H9 (cell line): ENCODE results near the gene PATE2. TPM values are rescaled to one million over a fixed set of nuclear protein-coding genes. Genes with fewer than 3 reads are reported as not detected.

Experiments
- DNase-seq: peaks from one replicate; pipeline ENCODE4 v3.0.0-alpha.2; 2017
- H2AFZ ChIP-seq: one replicate; pipeline ENCODE4 v1.6.1; 2013; ENCODE audit warnings: mild to moderate bottlenecking, low read length, control low read depth, moderate library complexity
- H2AK5ac ChIP-seq: 2 replicates; pipeline ENCODE4 v1.6.1; 2013; ENCODE audit warnings: low read length, control low read depth, mixed read lengths; ENCODE audit not compliant: insufficient read length
- H2BK120ac ChIP-seq: one replicate; pipeline ENCODE4 v1.6.1; 2013; ENCODE audit warnings: low read depth, mild to moderate bottlenecking, low read length, control low read depth, inconsistent platforms; ENCODE audit not compliant: poor library complexity, severe bottlenecking
- H2BK12ac ChIP-seq: 2 replicates; pipeline ENCODE4 v1.6.1; 2013; ENCODE audit warnings: low read length, control low read depth, mixed read lengths, low read depth; ENCODE audit not compliant: insufficient read length
- H2BK15ac ChIP-seq: 2 replicates; pipeline ENCODE4 v1.6.1; 2013; ENCODE audit warnings: low read depth, low read length, control low read depth
- H2BK20ac ChIP-seq: one replicate; pipeline ENCODE4 v1.6.1; 2013; ENCODE audit warnings: low read depth, mild to moderate bottlenecking, low read length, control low read depth, inconsistent platforms; ENCODE audit not compliant: poor library complexity, severe bottlenecking
- H2BK5ac ChIP-seq: 2 replicates; pipeline ENCODE4 v1.6.1; 2013; ENCODE audit warnings: low read length, control low read depth, mixed read lengths; ENCODE audit not compliant: insufficient read length
- H3K14ac ChIP-seq: 2 replicates; pipeline ENCODE4 v1.6.1; 2013; ENCODE audit warnings: low read length, control low read depth; ENCODE audit not compliant: insufficient read depth
- H3K18ac ChIP-seq: 2 replicates; pipeline ENCODE4 v1.6.1; 2013; ENCODE audit warnings: low read depth, mild to moderate bottlenecking, mixed read lengths, low read length, control low read depth; ENCODE audit not compliant: insufficient read length
- H3K23ac ChIP-seq: 2 replicates; pipeline ENCODE4 v1.6.1; 2013; ENCODE audit warnings: low read length, control low read depth, mixed read lengths, low read depth; ENCODE audit not compliant: insufficient read length
- H3K23me2 ChIP-seq: 2 replicates; pipeline ENCODE4 v1.6.1; 2013; ENCODE audit warnings: low read depth, mild to moderate bottlenecking, mixed read lengths, low read length, control low read depth; ENCODE audit not compliant: insufficient read length, poor library complexity, severe bottlenecking
- H3K27ac ChIP-seq: 2 replicates; pipeline ENCODE4 v1.5.1; 2013; ENCODE audit warnings: low read length, control low read depth, mixed read lengths, low read depth; ENCODE audit not compliant: insufficient read length
- H3K27me3 ChIP-seq: 2 replicates; pipeline ENCODE4 v1.6.1; 2013; ENCODE audit warnings: low read length, control low read depth, inconsistent platforms; ENCODE audit not compliant: insufficient read depth
- H3K4ac ChIP-seq: 2 replicates; pipeline ENCODE4 v1.6.1; 2013; ENCODE audit warnings: low read depth, mild to moderate bottlenecking, control low read depth, inconsistent platforms, low read length, moderate library complexity
- H3K4me1 ChIP-seq: 2 replicates; pipeline ENCODE4 v1.6.1; 2013; ENCODE audit warnings: low read length, control low read depth, inconsistent platforms; ENCODE audit not compliant: insufficient read depth
- H3K4me2 ChIP-seq: 2 replicates; pipeline ENCODE4 v1.6.1; 2013; ENCODE audit warnings: low read length, control low read depth, mixed read lengths; ENCODE audit not compliant: insufficient read length, insufficient read depth
- H3K56ac ChIP-seq: 2 replicates; pipeline ENCODE4 v1.6.1; 2013; ENCODE audit warnings: low read depth, mild to moderate bottlenecking, mixed read lengths, low read length, control low read depth; ENCODE audit not compliant: insufficient read length
- H3K79me1 ChIP-seq: 2 replicates; pipeline ENCODE4 v1.6.1; 2013; ENCODE audit warnings: low read depth, mild to moderate bottlenecking, moderate library complexity, low read length, control low read depth, inconsistent platforms; ENCODE audit not compliant: insufficient read depth, poor library complexity, severe bottlenecking
- H3K79me2 ChIP-seq: 2 replicates; pipeline ENCODE4 v1.6.1; 2013; ENCODE audit warnings: low read length, control low read depth, inconsistent platforms; ENCODE audit not compliant: insufficient read depth
- H3K9ac ChIP-seq: 2 replicates; pipeline ENCODE4 v1.6.1; 2013; ENCODE audit warnings: low read length, control low read depth, mixed read lengths; ENCODE audit not compliant: insufficient read length; ENCODE audit errors: extremely low read depth
- H3K9me3 ChIP-seq: one replicate; pipeline ENCODE4 v1.6.1; 2013; ENCODE audit warnings: low read depth, low read length, inconsistent platforms; ENCODE audit not compliant: control insufficient read depth
- H3T11ph ChIP-seq: one replicate; pipeline ENCODE4 v1.6.1; 2013; ENCODE audit warnings: mild to moderate bottlenecking, low read length, control low read depth, inconsistent platforms
- H4K20me1 ChIP-seq: one replicate; pipeline ENCODE4 v1.6.1; 2013; ENCODE audit not compliant: control insufficient read depth, insufficient read length, insufficient read depth
- H4K5ac ChIP-seq: 2 replicates; pipeline ENCODE4 v1.6.1; 2013; ENCODE audit warnings: low read depth, mild to moderate bottlenecking, mixed read lengths, low read length, control low read depth; ENCODE audit not compliant: insufficient read length
- H4K8ac ChIP-seq: replicated peaks from 2 replicates; pipeline ENCODE4 v1.6.1; 2013; ENCODE audit warnings: low read length, control low read depth, mixed read lengths, low read depth; ENCODE audit not compliant: insufficient read length
- H4K91ac ChIP-seq: 2 replicates; pipeline ENCODE4 v1.6.1; 2013; ENCODE audit warnings: low read depth, mild to moderate bottlenecking, moderate library complexity, mixed read lengths, low read length, control low read depth; ENCODE audit not compliant: insufficient read length
- H3K27ac Mint-ChIP-seq, 3 experiments: 2 replicates in 2 of 3; 3 replicates in 1 of 3; pipeline ENCODE4 v1.8.0; 2020 to 2021; ENCODE audit warnings: mixed read lengths in 3 of 3, mild to moderate bottlenecking in 1 of 3, moderate library complexity in 1 of 3
- H3K27me3 Mint-ChIP-seq: 2 replicates; pipeline ENCODE4 v1.8.0; 2021; ENCODE audit warnings: low read depth, mild to moderate bottlenecking, moderate library complexity, mixed read lengths
- H3K36me3 Mint-ChIP-seq, 3 experiments: 2 replicates in 2 of 3; 3 replicates in 1 of 3; pipeline ENCODE4 v1.8.0; 2020 to 2021; ENCODE audit warnings: low read depth in 3 of 3, mixed read lengths in 3 of 3; ENCODE audit not compliant: insufficient read depth in 1 of 3
- H3K4me1 Mint-ChIP-seq, 2 experiments: 2 replicates each; pipeline ENCODE4 v1.8.0; 2020; ENCODE audit warnings: mixed read lengths in 2 of 2
- H3K4me3 Mint-ChIP-seq, 2 experiments: 2 replicates in 1 of 2; 3 replicates in 1 of 2; pipeline ENCODE4 v1.8.0; 2020 to 2021; ENCODE audit warnings: mild to moderate bottlenecking in 2 of 2, mixed read lengths in 2 of 2, moderate library complexity in 1 of 2
- H3K9me3 Mint-ChIP-seq, 2 experiments: 2 replicates in 1 of 2; 3 replicates in 1 of 2; pipeline ENCODE4 v1.8.0; 2020; ENCODE audit warnings: mild to moderate bottlenecking in 2 of 2, mixed read lengths in 2 of 2, moderate library complexity in 1 of 2
- WGBS: extraction: QIAGEN DNeasy Blood & Tissue Kit; methylation state at CpG from one replicate; pipeline ENCODE4 v1.1.7; 2013; ENCODE audit warnings: missing lambda C conversion rate, low lambda C conversion rate, mixed read lengths; ENCODE audit not compliant: insufficient read length; ENCODE audit errors: extremely low coverage; 5-methylcytosine and 5-hydroxymethylcytosine counted together
- total RNA-seq: library from RNA; stranded (reverse); gene quantifications from 2 replicates; pipeline ENCODE4 v1.2.1, GENCODE V29; 2021
- TF ChIP-seq, protein P1 (sequence below): fragments of 200-600 bp; sonication (generic); conservative IDR thresholded peaks from 3 replicates; pipeline ENCODE4 v1.8.0; 2021; ENCODE audit warnings: antibody characterized with exemption, mild to moderate bottlenecking

PATE2 gene
- total RNA-seq, 1 experiment from 2014 or later: 0.17 TPM

GRCh38 chr11:125762445-125762844, 16.2 kb downstream of the PATE2 start:
- Histone ChIP-seq H4K5ac (no peak overlapping the region), H3T11ph (no peak overlapping the region), H3K4me1 (no peaks in the 10 kb centered on the region), H3K79me1 (no peaks in the 10 kb centered on the region), H4K91ac (no peak overlapping the region), H3K23me2 (no peaks in the 10 kb centered on the region), H3K18ac (no peak overlapping the region), H2AFZ (no peak overlapping the region), H3K27me3 (no peaks in the 10 kb centered on the region), H3K14ac (no peak overlapping the region), H2BK5ac (no peak overlapping the region), H2BK120ac (no peak overlapping the region), H3K56ac (no peak overlapping the region), H4K20me1 (no peaks in the 10 kb centered on the region), H3K27ac (no peak overlapping the region), H2BK12ac (no peak overlapping the region), H2BK20ac (no peak overlapping the region), H4K8ac (no peak overlapping the region), H3K79me2 (no peaks in the 10 kb centered on the region), H2BK15ac (no peak overlapping the region), H3K4ac (no peak overlapping the region), H2AK5ac (no peak overlapping the region), H3K23ac (no peak overlapping the region), H3K9ac (no peak overlapping the region), H3K4me2 (no peak overlapping the region), H3K9me3 (no peaks in the 10 kb centered on the region)
- no peak for DNase-seq
- H3K27ac Mint-ChIP-seq: no peak overlapping the region
- peaks cover 6 to 7% of the 10 kb centered on the region in 2 experiments for H3K4me1 Mint-ChIP-seq
- H3K36me3 Mint-ChIP-seq: no peaks in the 10 kb centered on the region; a peak in 1 of 7 replicates
- no peak overlapping the region for H3K4me3 Mint-ChIP-seq
- H3K27me3 Mint-ChIP-seq: peaks cover 13% of the 10 kb centered on the region
- TF ChIP-seq, protein P1, sequence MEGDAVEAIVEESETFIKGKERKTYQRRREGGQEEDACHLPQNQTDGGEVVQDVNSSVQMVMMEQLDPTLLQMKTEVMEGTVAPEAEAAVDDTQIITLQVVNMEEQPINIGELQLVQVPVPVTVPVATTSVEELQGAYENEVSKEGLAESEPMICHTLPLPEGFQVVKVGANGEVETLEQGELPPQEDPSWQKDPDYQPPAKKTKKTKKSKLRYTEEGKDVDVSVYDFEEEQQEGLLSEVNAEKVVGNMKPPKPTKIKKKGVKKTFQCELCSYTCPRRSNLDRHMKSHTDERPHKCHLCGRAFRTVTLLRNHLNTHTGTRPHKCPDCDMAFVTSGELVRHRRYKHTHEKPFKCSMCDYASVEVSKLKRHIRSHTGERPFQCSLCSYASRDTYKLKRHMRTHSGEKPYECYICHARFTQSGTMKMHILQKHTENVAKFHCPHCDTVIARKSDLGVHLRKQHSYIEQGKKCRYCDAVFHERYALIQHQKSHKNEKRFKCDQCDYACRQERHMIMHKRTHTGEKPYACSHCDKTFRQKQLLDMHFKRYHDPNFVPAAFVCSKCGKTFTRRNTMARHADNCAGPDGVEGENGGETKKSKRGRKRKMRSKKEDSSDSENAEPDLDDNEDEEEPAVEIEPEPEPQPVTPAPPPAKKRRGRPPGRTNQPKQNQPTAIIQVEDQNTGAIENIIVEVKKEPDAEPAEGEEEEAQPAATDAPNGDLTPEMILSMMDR: no peak
- no CpG with 5 or more reads among the region's 1 CpG for WGBS
- peaks cover 2 to 8% of the 10 kb centered on the region in 2 experiments; a peak in 1 of 5 replicates for H3K9me3 Mint-ChIP-seq
